ENCODE results near the gene WNT3A. TPM values are rescaled to one million over a fixed set of nuclear protein-coding genes. Genes with fewer than 3 reads are reported as not detected.

Gene WNT3A
- total RNA-seq, 2 donors from 2014 or later: not detected

DNA sequence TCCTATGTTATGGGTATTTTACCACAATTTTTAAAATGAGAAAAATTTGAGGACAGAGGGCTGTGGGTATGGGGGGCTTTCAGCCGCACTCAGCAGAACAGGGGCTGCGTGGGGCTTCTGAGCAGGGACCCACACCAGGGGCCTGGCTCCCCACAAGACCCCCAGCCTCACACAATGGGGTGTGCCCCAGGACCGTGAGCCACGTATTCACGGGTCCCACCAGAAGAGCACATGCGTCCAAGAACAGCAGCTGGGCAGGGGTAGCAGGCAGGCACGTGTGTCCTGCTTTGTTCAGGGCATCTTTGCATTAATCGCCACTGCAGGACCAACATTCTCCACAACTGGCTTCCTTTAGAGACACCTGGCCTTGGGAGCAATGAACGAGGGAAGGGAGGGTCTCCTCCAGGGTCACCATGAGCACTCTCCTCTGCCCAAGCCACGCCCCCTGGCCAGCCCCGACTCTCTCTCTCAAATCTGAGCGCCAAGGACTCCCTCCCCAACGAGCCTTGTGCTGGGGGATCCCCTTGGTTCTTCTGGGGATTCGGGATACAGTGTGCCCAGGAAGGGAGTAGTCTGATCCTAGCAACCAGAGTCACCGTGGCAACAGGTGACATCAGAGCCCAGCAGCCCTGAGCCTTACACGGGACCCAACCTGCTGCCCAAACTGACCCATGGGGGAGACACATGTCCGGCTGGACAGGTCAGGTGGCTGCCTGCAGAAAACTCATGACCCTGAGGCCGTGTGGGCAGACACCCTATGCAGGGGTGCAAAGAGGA lies 68.3 kb downstream of the WNT3A start:
- no peaks in the 10 kb centered on the region for H3K27me3 ChIP-seq (replicated peaks; ENCODE audit: insufficient read depth)
- H3K4me1 ChIP-seq (ENCODE audit: control insufficient read depth in 1 of 2, low read depth in 2 of 2): no peaks in the 10 kb centered on the region
- TF ChIP-seq, protein P1, sequence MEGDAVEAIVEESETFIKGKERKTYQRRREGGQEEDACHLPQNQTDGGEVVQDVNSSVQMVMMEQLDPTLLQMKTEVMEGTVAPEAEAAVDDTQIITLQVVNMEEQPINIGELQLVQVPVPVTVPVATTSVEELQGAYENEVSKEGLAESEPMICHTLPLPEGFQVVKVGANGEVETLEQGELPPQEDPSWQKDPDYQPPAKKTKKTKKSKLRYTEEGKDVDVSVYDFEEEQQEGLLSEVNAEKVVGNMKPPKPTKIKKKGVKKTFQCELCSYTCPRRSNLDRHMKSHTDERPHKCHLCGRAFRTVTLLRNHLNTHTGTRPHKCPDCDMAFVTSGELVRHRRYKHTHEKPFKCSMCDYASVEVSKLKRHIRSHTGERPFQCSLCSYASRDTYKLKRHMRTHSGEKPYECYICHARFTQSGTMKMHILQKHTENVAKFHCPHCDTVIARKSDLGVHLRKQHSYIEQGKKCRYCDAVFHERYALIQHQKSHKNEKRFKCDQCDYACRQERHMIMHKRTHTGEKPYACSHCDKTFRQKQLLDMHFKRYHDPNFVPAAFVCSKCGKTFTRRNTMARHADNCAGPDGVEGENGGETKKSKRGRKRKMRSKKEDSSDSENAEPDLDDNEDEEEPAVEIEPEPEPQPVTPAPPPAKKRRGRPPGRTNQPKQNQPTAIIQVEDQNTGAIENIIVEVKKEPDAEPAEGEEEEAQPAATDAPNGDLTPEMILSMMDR (IDR thresholded peaks at IDR 0.05): no peak
- no peaks in the 10 kb centered on the region for H3K36me3 ChIP-seq
- H3K27ac ChIP-seq: no peak overlapping the region
- no peak for DNase-seq (ENCODE audit: low spot score)
- ATAC-seq (ENCODE audit: insufficient number of reproducible peaks, low FRiP score, low read depth): no peak
- no peak overlapping the region for H3K4me3 ChIP-seq
- no peaks in the 10 kb centered on the region for H3K9me3 ChIP-seq

DNA sequence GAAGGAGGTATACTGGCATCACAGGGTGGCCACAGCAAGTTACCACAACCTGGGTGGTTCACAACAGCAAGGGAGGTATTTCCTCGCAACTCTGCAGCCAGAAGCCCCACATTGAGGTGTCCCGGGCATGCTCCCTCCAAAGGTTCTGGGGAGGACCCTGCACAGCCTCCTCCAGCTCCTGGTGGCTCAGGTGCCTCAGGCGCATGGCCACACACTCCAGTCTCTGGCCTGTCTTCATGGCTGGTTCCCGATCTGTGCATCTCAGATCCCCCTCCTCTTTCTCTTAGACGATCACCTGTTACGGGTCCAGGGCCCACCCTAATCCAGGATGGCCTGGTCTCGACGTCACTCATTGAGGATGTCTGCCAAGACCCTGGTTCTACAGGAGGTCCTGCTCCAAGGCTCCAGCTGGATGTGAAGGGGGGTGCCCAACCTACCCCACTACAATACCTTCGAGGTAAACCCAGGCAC lies 69.0 kb downstream of the WNT3A start:
- Histone ChIP-seq H3K36me3 (no peaks in the 10 kb centered on the region), H3K27me3 (replicated peaks; ENCODE audit: insufficient read depth) (no peaks in the 10 kb centered on the region), H3K9me3 (no peaks in the 10 kb centered on the region), H3K27ac (no peak overlapping the region), H3K4me3 (no peak overlapping the region), H3K4me1 (ENCODE audit: control insufficient read depth in 1 of 2, low read depth in 2 of 2) (peaks cover 0 to 2% of the 10 kb centered on the region in 2 donors)
- no peak for ATAC-seq (ENCODE audit: insufficient number of reproducible peaks, low FRiP score, low read depth)
- TF ChIP-seq, protein P1 (IDR thresholded peaks at IDR 0.05): no peak
- no peak for DNase-seq (ENCODE audit: low spot score)

DNA sequence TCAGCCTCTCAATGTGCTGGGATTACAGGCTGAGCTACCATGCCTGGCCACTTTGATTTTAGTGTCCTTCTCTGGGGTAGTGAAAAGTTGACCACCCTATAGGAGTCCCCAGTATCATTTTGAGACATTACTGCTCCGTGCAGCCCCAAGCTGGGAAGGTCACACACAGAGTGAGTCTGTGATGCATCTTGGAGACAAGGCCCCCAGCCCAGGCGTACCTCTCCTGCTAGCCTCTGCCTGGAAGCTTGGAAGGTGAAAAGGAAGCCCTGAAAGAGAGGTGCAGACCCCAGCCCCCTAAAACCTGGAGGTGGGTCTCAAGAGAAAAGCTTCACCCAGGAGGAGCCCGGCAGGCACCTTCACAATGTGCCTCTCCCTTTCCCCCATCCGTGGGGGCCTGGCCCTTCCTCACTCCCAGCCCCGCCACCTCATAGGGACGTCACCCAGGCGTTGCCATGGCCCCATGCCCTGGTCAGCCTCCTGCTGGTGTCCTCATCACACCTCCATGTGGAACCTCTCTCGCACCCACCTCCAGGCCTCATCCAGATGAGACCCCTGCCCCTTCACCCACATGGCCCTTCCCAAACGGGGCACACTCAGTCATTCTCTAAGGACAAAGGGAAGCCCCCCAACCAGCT lies 70.1 kb downstream of the WNT3A start:
- DNase-seq (ENCODE audit: low spot score): no peak
- TF ChIP-seq, protein P1 (IDR thresholded peaks at IDR 0.05): no peak
- H3K4me1 ChIP-seq (ENCODE audit: control insufficient read depth in 1 of 2, low read depth in 2 of 2): peaks cover 6 to 12% of the 10 kb centered on the region in 2 donors
- no peak for ATAC-seq (ENCODE audit: insufficient number of reproducible peaks, low FRiP score, low read depth)
- H3K36me3 ChIP-seq: no peaks in the 10 kb centered on the region
- no peaks in the 10 kb centered on the region for H3K9me3 ChIP-seq
- H3K4me3 ChIP-seq: no peak overlapping the region
- no peaks in the 10 kb centered on the region for H3K27me3 ChIP-seq (replicated peaks; ENCODE audit: insufficient read depth)
- H3K27ac ChIP-seq: no peak overlapping the region

DNA sequence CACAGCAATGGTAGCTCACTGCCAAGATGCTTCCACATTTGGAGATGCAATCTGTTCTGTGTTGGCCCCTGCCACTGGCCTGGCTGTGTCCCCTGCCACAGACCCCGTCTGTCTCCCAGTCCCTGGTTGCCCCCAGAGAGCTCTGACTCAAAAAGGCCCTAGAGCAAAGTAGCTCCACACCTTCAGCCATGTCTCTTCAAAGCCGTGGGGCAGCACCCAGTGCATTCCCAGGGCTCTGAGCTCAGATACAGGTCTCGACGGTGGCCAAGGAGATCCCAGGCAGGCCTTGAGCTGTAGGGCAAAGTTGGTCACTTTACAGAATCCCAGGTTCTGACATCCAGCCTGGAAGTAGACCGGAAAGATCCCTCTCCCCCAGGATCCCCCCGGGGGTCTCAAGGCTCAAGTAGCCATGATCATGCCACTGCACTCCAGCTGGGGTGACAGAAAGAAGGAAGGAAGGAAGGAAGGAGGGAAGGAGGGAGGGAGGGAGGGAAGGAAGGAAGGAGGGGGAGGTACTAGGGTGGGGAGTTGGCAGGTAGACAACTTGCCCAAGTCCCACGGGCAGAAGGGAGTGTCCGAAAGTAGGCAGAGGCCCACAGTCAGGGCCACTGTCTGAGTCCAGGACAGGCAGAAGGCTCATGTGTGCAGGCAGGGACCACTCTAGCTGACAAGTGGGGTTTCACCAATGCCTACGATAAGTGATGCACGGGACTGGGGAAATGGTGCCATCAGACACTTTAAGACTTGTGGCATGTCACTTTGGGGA lies 71.0 kb downstream of the WNT3A start:
- no peak for ATAC-seq (ENCODE audit: insufficient number of reproducible peaks, low FRiP score, low read depth)

More for the DNA sequence above, 71.0 kb downstream of the WNT3A start:
- no peak overlapping the region for H3K4me3 ChIP-seq
- H3K9me3 ChIP-seq: no peaks in the 10 kb centered on the region
- no peaks in the 10 kb centered on the region for H3K36me3 ChIP-seq
- no peak for DNase-seq (ENCODE audit: low spot score)
- TF ChIP-seq, protein P1 (IDR thresholded peaks at IDR 0.05): no peak
- H3K4me1 ChIP-seq (ENCODE audit: control insufficient read depth in 1 of 2, low read depth in 2 of 2): peaks cover 6 to 12% of the 10 kb centered on the region in 2 donors
- H3K27me3 ChIP-seq (replicated peaks; ENCODE audit: insufficient read depth): no peaks in the 10 kb centered on the region
- no peak overlapping the region for H3K27ac ChIP-seq
